ENCODE results near the gene ADARB2. TPM values are rescaled to one million over a fixed set of nuclear protein-coding genes. Genes with fewer than 3 reads are reported as not detected.

The ADARB2 gene
- total and polyA plus RNA-seq, 2 donors (not counting 1 experiment from before 2014, with no cell fraction given): not detected

DNA sequence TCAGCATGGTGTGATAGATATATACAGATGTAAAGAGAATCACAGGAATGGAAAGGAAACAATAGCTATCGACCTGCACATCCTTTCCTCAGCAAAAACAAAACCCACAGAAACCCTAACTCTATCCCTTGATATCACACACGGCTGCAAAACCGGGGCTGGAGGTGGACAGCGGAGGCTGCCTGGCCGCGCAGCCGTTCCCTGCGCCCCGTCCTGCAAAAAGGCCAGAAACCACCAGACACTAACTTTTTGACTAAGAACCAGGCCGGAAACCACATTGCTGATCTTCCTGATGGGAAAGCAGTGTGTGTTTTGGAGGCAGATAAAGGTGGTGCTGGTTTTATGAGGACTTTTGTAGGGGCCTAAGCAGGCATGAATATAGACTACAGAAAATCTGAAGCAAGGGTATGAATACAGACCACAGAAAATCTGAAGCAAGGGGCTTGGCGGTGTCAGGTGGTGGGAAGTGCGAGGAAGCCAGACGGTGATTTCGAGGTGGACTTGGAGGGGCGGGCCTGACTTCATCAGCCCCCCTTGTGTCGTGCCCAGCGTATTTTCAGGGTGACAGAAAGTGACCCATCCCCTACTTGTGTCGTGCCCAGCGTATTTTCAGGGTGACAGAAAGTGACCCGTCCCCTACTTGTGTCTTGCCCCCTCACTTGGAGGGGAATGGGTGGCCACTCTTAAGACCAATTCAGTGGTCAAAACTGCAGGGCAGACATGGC lies 557.8 kb downstream of the ADARB2 start:
- H3K36me3 ChIP-seq (ENCODE audit: control insufficient read depth, insufficient read depth, low read length): no peaks in the 10 kb centered on the region
- H3K9ac ChIP-seq (ENCODE audit: insufficient read depth, low read length): no peak overlapping the region
- no peak overlapping the region for H2AFZ ChIP-seq (ENCODE audit: low read length)
- DNase-seq (ENCODE audit: low read depth in 2 of 2): no peak
- no peaks in the 10 kb centered on the region for H4K20me1 ChIP-seq (ENCODE audit: control insufficient read depth, extremely low read depth, insufficient read depth, low read length)
- H3K4me1 ChIP-seq (ENCODE audit: control insufficient read depth, extremely low read depth, insufficient read depth, low read length): no peaks in the 10 kb centered on the region
- H3K27ac ChIP-seq (ENCODE audit: insufficient read depth, low read length): no peak overlapping the region
- H3K27me3 ChIP-seq (ENCODE audit: control insufficient read depth, insufficient read depth, low read length): no peaks in the 10 kb centered on the region
- no peak overlapping the region for H3K4me2 ChIP-seq (ENCODE audit: extremely low read depth, insufficient read depth, low read length)
- H3K9me3 ChIP-seq (ENCODE audit: control insufficient read depth, insufficient read depth, low read depth, low read length): no peaks in the 10 kb centered on the region
- no peak for TF ChIP-seq EZH2 (IDR thresholded peaks at IDR 0.05; ENCODE audit: low read length, missing control alignments)
- TF ChIP-seq, protein P1, sequence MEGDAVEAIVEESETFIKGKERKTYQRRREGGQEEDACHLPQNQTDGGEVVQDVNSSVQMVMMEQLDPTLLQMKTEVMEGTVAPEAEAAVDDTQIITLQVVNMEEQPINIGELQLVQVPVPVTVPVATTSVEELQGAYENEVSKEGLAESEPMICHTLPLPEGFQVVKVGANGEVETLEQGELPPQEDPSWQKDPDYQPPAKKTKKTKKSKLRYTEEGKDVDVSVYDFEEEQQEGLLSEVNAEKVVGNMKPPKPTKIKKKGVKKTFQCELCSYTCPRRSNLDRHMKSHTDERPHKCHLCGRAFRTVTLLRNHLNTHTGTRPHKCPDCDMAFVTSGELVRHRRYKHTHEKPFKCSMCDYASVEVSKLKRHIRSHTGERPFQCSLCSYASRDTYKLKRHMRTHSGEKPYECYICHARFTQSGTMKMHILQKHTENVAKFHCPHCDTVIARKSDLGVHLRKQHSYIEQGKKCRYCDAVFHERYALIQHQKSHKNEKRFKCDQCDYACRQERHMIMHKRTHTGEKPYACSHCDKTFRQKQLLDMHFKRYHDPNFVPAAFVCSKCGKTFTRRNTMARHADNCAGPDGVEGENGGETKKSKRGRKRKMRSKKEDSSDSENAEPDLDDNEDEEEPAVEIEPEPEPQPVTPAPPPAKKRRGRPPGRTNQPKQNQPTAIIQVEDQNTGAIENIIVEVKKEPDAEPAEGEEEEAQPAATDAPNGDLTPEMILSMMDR (conservative IDR thresholded peaks at IDR 0.05 in 1 of 2, IDR thresholded peaks at IDR 0.05 in 1 of 2; ENCODE audit: low read depth in 1 of 2, low read length in 2 of 2): no peak
- H3K4me3 ChIP-seq (replicated peaks in 1 of 4; ENCODE audit: control extremely low read depth in 1 of 4, insufficient read depth in 1 of 4, low read depth in 3 of 4, low read length in 4 of 4): no peak overlapping the region
- H3K79me2 ChIP-seq (ENCODE audit: control insufficient read depth, insufficient read depth, low read length): no peaks in the 10 kb centered on the region

DNA sequence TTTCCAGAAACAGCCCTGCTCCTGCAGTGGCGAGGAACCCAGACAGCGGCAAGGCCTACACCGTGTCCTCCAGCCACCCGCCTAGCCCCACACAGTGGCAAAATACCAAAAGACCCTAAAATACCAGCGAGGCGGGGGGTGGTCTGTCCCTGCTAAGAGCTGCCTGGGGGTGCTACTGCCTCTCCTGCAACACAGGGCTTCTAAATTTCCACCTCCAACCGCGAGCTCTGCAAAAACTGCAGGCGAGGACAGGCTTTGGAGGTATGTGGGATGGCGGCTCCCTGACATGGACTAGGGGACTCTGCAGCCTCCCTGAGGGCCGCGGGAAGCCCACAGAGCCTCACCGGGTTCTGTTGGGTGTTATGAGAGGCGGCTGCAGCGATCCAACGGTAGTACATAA lies 558.8 kb downstream of the ADARB2 start:
- no peaks in the 10 kb centered on the region for H3K4me1 ChIP-seq (ENCODE audit: control insufficient read depth, extremely low read depth, insufficient read depth, low read length)
- H3K9me3 ChIP-seq (ENCODE audit: control insufficient read depth, insufficient read depth, low read depth, low read length): no peaks in the 10 kb centered on the region
- no peaks in the 10 kb centered on the region for H3K79me2 ChIP-seq (ENCODE audit: control insufficient read depth, insufficient read depth, low read length)
- H3K4me2 ChIP-seq (ENCODE audit: extremely low read depth, insufficient read depth, low read length): no peak overlapping the region
- no peak for DNase-seq (ENCODE audit: low read depth in 2 of 2)
- H3K36me3 ChIP-seq (ENCODE audit: control insufficient read depth, insufficient read depth, low read length): no peaks in the 10 kb centered on the region
- no peak overlapping the region for H3K9ac ChIP-seq (ENCODE audit: insufficient read depth, low read length)
- TF ChIP-seq, protein P1 (conservative IDR thresholded peaks at IDR 0.05 in 1 of 2, IDR thresholded peaks at IDR 0.05 in 1 of 2; ENCODE audit: low read depth in 1 of 2, low read length in 2 of 2): no peak
- no peak for TF ChIP-seq EZH2 (IDR thresholded peaks at IDR 0.05; ENCODE audit: low read length, missing control alignments)
- no peak overlapping the region for H2AFZ ChIP-seq (ENCODE audit: low read length)
- no peaks in the 10 kb centered on the region for H3K27me3 ChIP-seq (ENCODE audit: control insufficient read depth, insufficient read depth, low read length)
- no peaks in the 10 kb centered on the region for H4K20me1 ChIP-seq (ENCODE audit: control insufficient read depth, extremely low read depth, insufficient read depth, low read length)
- H3K4me3 ChIP-seq (replicated peaks in 1 of 4; ENCODE audit: control extremely low read depth in 1 of 4, insufficient read depth in 1 of 4, low read depth in 3 of 4, low read length in 4 of 4): no peak overlapping the region
- no peak overlapping the region for H3K27ac ChIP-seq (ENCODE audit: insufficient read depth, low read length)

DNA sequence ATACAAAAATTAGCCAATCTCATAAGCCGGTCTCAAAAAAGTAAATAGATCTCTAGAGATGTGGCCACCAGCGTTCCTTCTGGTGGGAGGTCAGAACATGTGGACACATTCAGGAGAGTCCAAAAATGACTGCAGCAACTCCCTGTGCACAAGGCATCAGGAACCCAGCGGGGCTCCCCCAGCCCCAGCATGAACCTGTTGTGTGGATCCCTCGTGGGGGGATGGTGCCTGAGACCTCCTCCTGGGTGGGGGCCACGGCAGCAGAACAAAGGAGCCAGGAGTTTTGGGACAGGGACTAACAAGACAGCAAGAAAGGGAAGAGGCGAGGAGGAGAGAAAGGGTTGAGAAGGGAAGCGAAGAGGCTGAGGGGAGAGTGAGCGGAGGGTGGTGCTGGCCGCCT lies 559.4 kb downstream of the ADARB2 start:
- no peak overlapping the region for H2AFZ ChIP-seq (ENCODE audit: low read length)
- no peaks in the 10 kb centered on the region for H4K20me1 ChIP-seq (ENCODE audit: control insufficient read depth, extremely low read depth, insufficient read depth, low read length)
- no peaks in the 10 kb centered on the region for H3K27me3 ChIP-seq (ENCODE audit: control insufficient read depth, insufficient read depth, low read length)
- H3K27ac ChIP-seq (ENCODE audit: insufficient read depth, low read length): no peak overlapping the region
- H3K4me1 ChIP-seq (ENCODE audit: control insufficient read depth, extremely low read depth, insufficient read depth, low read length): no peaks in the 10 kb centered on the region
- H3K4me3 ChIP-seq (replicated peaks in 1 of 4; ENCODE audit: control extremely low read depth in 1 of 4, insufficient read depth in 1 of 4, low read depth in 3 of 4, low read length in 4 of 4): no peak overlapping the region
- TF ChIP-seq, protein P1 (conservative IDR thresholded peaks at IDR 0.05 in 1 of 2, IDR thresholded peaks at IDR 0.05 in 1 of 2; ENCODE audit: low read depth in 1 of 2, low read length in 2 of 2): no peak
- TF ChIP-seq EZH2 (IDR thresholded peaks at IDR 0.05; ENCODE audit: low read length, missing control alignments): no peak
- H3K9me3 ChIP-seq (ENCODE audit: control insufficient read depth, insufficient read depth, low read depth, low read length): no peaks in the 10 kb centered on the region
- no peak for DNase-seq (ENCODE audit: low read depth in 2 of 2)
- no peaks in the 10 kb centered on the region for H3K79me2 ChIP-seq (ENCODE audit: control insufficient read depth, insufficient read depth, low read length)
- no peaks in the 10 kb centered on the region for H3K36me3 ChIP-seq (ENCODE audit: control insufficient read depth, insufficient read depth, low read length)
- no peak overlapping the region for H3K9ac ChIP-seq (ENCODE audit: insufficient read depth, low read length)
- no peak overlapping the region for H3K4me2 ChIP-seq (ENCODE audit: extremely low read depth, insufficient read depth, low read length)
